Mesenchymal stem cell (in vitro differentiated cells and primary cell): ENCODE data around the gene ADGRG1.

Source experiments
- DNase-seq: peaks from one replicate; pipeline ENCODE4 v3.0.0-alpha.2; 2013
- H2AFZ ChIP-seq: one replicate; pipeline ENCODE4 v1.6.1; 2013; ENCODE audit warnings: low read depth, mild to moderate bottlenecking, control low read depth, inconsistent platforms, low read length, moderate library complexity
- H2AK5ac ChIP-seq: 2 replicates; pipeline ENCODE4 v1.6.1; 2013; ENCODE audit warnings: low read length, moderate library complexity, mild to moderate bottlenecking, inconsistent platforms; ENCODE audit not compliant: severe bottlenecking
- H2BK120ac ChIP-seq: one replicate; pipeline ENCODE4 v1.6.1; 2013; ENCODE audit warnings: low read depth, mild to moderate bottlenecking, inconsistent platforms, low read length, moderate library complexity
- H2BK12ac ChIP-seq, 2 experiments: one replicate each; pipeline ENCODE4 v1.6.1; 2013; ENCODE audit warnings: inconsistent platforms in 2 of 2, low read length in 2 of 2, mild to moderate bottlenecking in 2 of 2, moderate library complexity in 2 of 2, control low read depth in 1 of 2
- H2BK15ac ChIP-seq: one replicate; pipeline ENCODE4 v1.6.1; 2013; ENCODE audit warnings: mild to moderate bottlenecking, low read depth, inconsistent platforms; ENCODE audit not compliant: poor library complexity, severe bottlenecking
- H2BK5ac ChIP-seq: 2 replicates; pipeline ENCODE4 v1.6.1; 2013; ENCODE audit warnings: low read depth, mild to moderate bottlenecking, low read length, control low read depth, inconsistent platforms; ENCODE audit not compliant: poor library complexity, severe bottlenecking
- H3K14ac ChIP-seq, 2 experiments: one replicate each; pipeline ENCODE4 v1.6.1; 2013; ENCODE audit warnings: inconsistent platforms in 2 of 2, low read length in 2 of 2, control low read depth in 1 of 2, mild to moderate bottlenecking in 1 of 2, moderate library complexity in 1 of 2
- H3K18ac ChIP-seq, 2 experiments: one replicate each; pipeline ENCODE4 v1.6.1; 2013; ENCODE audit warnings: inconsistent platforms in 2 of 2, low read length in 2 of 2, control low read depth in 1 of 2, low read depth in 1 of 2, mild to moderate bottlenecking in 1 of 2
- H3K23ac ChIP-seq, 2 experiments: one replicate each; pipeline ENCODE4 v1.6.1; 2013; ENCODE audit warnings: inconsistent platforms in 2 of 2, low read length in 2 of 2, mild to moderate bottlenecking in 2 of 2, moderate library complexity in 2 of 2, control low read depth in 1 of 2
- H3K27ac ChIP-seq: 2 replicates; pipeline ENCODE4 v1.5.1; 2013; ENCODE audit warnings: mild to moderate bottlenecking, moderate library complexity, low read length, control low read depth, inconsistent platforms; ENCODE audit not compliant: poor library complexity, severe bottlenecking
- H3K27me3 ChIP-seq, 2 experiments: 2 replicates each; pipeline versions ENCODE4 v1.6.1 to v1.7.0; 2013; ENCODE audit warnings: low read length in 2 of 2, mild to moderate bottlenecking in 2 of 2, moderate library complexity in 2 of 2, control low read depth in 1 of 2, inconsistent platforms in 1 of 2; ENCODE audit not compliant: control insufficient read depth in 1 of 2, insufficient read depth in 1 of 2
- H3K36me3 ChIP-seq, 2 experiments: 2 replicates each; pipeline versions ENCODE4 v1.6.1 to v1.7.0; 2013; ENCODE audit warnings: low read length in 2 of 2, control low read depth in 1 of 2, inconsistent platforms in 1 of 2, low read depth in 1 of 2, mild to moderate bottlenecking in 1 of 2; ENCODE audit not compliant: insufficient read depth in 2 of 2, control insufficient read depth in 1 of 2
- H3K4ac ChIP-seq, 2 experiments: one replicate each; pipeline ENCODE4 v1.6.1; 2013; ENCODE audit warnings: inconsistent platforms in 2 of 2, low read length in 2 of 2, mild to moderate bottlenecking in 2 of 2, moderate library complexity in 2 of 2, control low read depth in 1 of 2, low read depth in 1 of 2
- H3K4me1 ChIP-seq: 2 replicates; pipeline ENCODE4 v1.6.1; 2013; ENCODE audit warnings: low read depth, low read length, control low read depth; ENCODE audit not compliant: control insufficient read depth, insufficient read depth
- H3K4me2 ChIP-seq: 2 replicates; pipeline ENCODE4 v1.6.1; 2013; ENCODE audit warnings: low read length, mild to moderate bottlenecking, inconsistent platforms; ENCODE audit not compliant: poor library complexity, severe bottlenecking
- H3K4me3 ChIP-seq, 2 experiments: 2 replicates each; pipeline versions ENCODE4 v1.5.1 to v1.7.0; 2013; ENCODE audit warnings: low read length in 2 of 2, mild to moderate bottlenecking in 2 of 2, control low read depth in 1 of 2, low read depth in 1 of 2; ENCODE audit not compliant: insufficient read depth in 1 of 2
- H3K79me1 ChIP-seq: replicated peaks from 2 replicates; pipeline ENCODE4 v1.6.1; 2013; ENCODE audit warnings: mild to moderate bottlenecking, control low read depth, low read length, inconsistent platforms; ENCODE audit not compliant: poor library complexity, severe bottlenecking
- H3K9ac ChIP-seq: 2 replicates; pipeline ENCODE4 v1.7.0; 2013; ENCODE audit warnings: mild to moderate bottlenecking, low read length, moderate library complexity
- H3K9me3 ChIP-seq: 2 replicates; pipeline ENCODE4 v1.7.0; 2013; ENCODE audit warnings: mild to moderate bottlenecking, low read length; ENCODE audit not compliant: control insufficient read depth
- H4K8ac ChIP-seq: one replicate; pipeline ENCODE4 v1.6.1; 2013; ENCODE audit warnings: inconsistent platforms, mild to moderate bottlenecking, low read length, moderate library complexity
- H4K91ac ChIP-seq: one replicate; pipeline ENCODE4 v1.6.1; 2013; ENCODE audit warnings: mild to moderate bottlenecking, low read length, inconsistent platforms
- WGBS: methylation state at CpG from one replicate; pipeline ENCODE4 v1.1.7; 2013; ENCODE audit warnings: mixed read lengths; 5-methylcytosine and 5-hydroxymethylcytosine counted together

Gene ADGRG1

GRCh38 chr16:57688987-57689761 is 60.7 kb downstream of the ADGRG1 start:
- no peaks in the 10 kb centered on the region for H3K36me3 ChIP-seq
- 50% methylated on average over 15 of the region's 15 CpGs for WGBS

GRCh38 chr16:57689762-57690558 is 61.5 kb downstream of the ADGRG1 start:
- no peaks in the 10 kb centered on the region for H3K36me3 ChIP-seq
- H3K18ac ChIP-seq: no peak overlapping the region
- H2BK15ac ChIP-seq: no peak overlapping the region
- peaks cover 33 to 75% of the 10 kb centered on the region in 2 experiments for H3K27me3 ChIP-seq
- no peak overlapping the region for H3K4me3 ChIP-seq
- no peak for DNase-seq
- H2AK5ac ChIP-seq: no peak overlapping the region
- H3K9ac ChIP-seq: no peak overlapping the region
- 46% methylated on average over 13 of the region's 13 CpGs for WGBS
- H2BK5ac ChIP-seq: no peak overlapping the region
- no peak overlapping the region for H2AFZ ChIP-seq
- H3K9me3 ChIP-seq: no peaks in the 10 kb centered on the region
- no peaks in the 10 kb centered on the region for H3K79me1 ChIP-seq
- H3K14ac ChIP-seq: no peak overlapping the region
- no peak overlapping the region for H3K27ac ChIP-seq
- H3K4me2 ChIP-seq: no peak overlapping the region
- peak overlapping the region; percentile 21 for H4K8ac ChIP-seq
- no peak overlapping the region for H3K4ac ChIP-seq
- no peak overlapping the region for H2BK120ac ChIP-seq
- H3K4me1 ChIP-seq: peaks cover 6% of the 10 kb centered on the region
- H4K91ac ChIP-seq: no peak overlapping the region
- no peak overlapping the region for H3K23ac ChIP-seq
- H2BK12ac ChIP-seq: no peak overlapping the region

More at GRCh38 chr16:57688987-57689761, 60.7 kb downstream of the ADGRG1 start:
- Histone ChIP-seq H2BK120ac (no peak overlapping the region), H3K4me3 (no peak overlapping the region), H3K9ac (no peak overlapping the region), H3K4me1 (peaks cover 2% of the 10 kb centered on the region), H3K4ac (no peak overlapping the region), H4K91ac (no peak overlapping the region), H2AK5ac (no peak overlapping the region), H3K4me2 (no peak overlapping the region), H2BK5ac (no peak overlapping the region), H4K8ac (peak overlapping the region; percentile 21), H3K79me1 (no peaks in the 10 kb centered on the region), H2AFZ (no peak overlapping the region), H3K9me3 (no peaks in the 10 kb centered on the region), H3K27ac (no peak overlapping the region), H2BK12ac (peak overlapping the region in 1 of 2 experiments; percentile 18), H2BK15ac (no peak overlapping the region), H3K18ac (no peak overlapping the region), H3K23ac (no peak overlapping the region), H3K27me3 (peaks cover 33 to 78% of the 10 kb centered on the region in 2 experiments), H3K14ac (no peak overlapping the region)
- no peak for DNase-seq

- Histone ChIP-seq H3K79me1 (no peaks in the 10 kb centered on the region), H3K4me2 (no peak overlapping the region), H4K91ac (no peak overlapping the region), H3K27me3 (peaks cover 33 to 74% of the 10 kb centered on the region in 2 experiments), H4K8ac (no peak overlapping the region), H2BK120ac (no peak overlapping the region), H2BK12ac (no peak overlapping the region), H2AFZ (no peak overlapping the region), H3K27ac (no peak overlapping the region), H2BK5ac (no peak overlapping the region), H3K4ac (no peak overlapping the region), H3K9me3 (no peaks in the 10 kb centered on the region), H2BK15ac (no peak overlapping the region), H3K14ac (no peak overlapping the region), H3K4me1 (peaks cover 6% of the 10 kb centered on the region), H3K18ac (no peak overlapping the region), H3K9ac (no peak overlapping the region), H3K36me3 (no peaks in the 10 kb centered on the region), H3K4me3 (no peak overlapping the region), H3K23ac (no peak overlapping the region), H2AK5ac (no peak overlapping the region)
- 59% methylated on average over 4 of the region's 4 CpGs for WGBS
- DNase-seq: no peak
Observed at GRCh38 chr16:57690782-57691471, 62.5 kb downstream of the ADGRG1 start.

GRCh38 chr16:57692636-57693035 is 64.2 kb downstream of the ADGRG1 start:
- Histone ChIP-seq H2BK12ac (no peak overlapping the region), H3K23ac (no peak overlapping the region), H3K4me2 (no peak overlapping the region), H3K9me3 (no peaks in the 10 kb centered on the region), H4K8ac (no peak overlapping the region), H3K27me3 (peaks cover 25 to 67% of the 10 kb centered on the region in 2 experiments), H3K4me1 (peaks cover 6% of the 10 kb centered on the region), H3K4ac (no peak overlapping the region), H2BK5ac (no peak overlapping the region), H4K91ac (no peak overlapping the region), H2BK15ac (no peak overlapping the region), H3K4me3 (no peak overlapping the region), H3K27ac (no peak overlapping the region), H3K14ac (no peak overlapping the region), H3K9ac (no peak overlapping the region), H3K79me1 (no peaks in the 10 kb centered on the region), H3K36me3 (no peaks in the 10 kb centered on the region), H2BK120ac (no peak overlapping the region), H2AFZ (no peak overlapping the region), H3K18ac (no peak overlapping the region), H2AK5ac (no peak overlapping the region)
- no peak for DNase-seq
- WGBS: 60% methylated on average over 2 of the region's 2 CpGs
